Gastrocnemius medialis (tissue), 4 donors: ENCODE measurements around the gene EEFSEC. TPM values are rescaled to one million over a fixed set of nuclear protein-coding genes. Genes with fewer than 3 reads are reported as not detected.
A peak's percentile ranks its signal among the peaks of the same experiment; 100 is the strongest.

Experiments used
- ATAC-seq, 2 donors: fragments of 150-250 bp; one replicate each; pipeline ENCODE4 v1.9.1; 2016
- DNase-seq, 2 donors: peaks; one replicate each; pipeline ENCODE4 v3.0.0-alpha.2; 2019
- H3K27ac ChIP-seq, 4 donors: fragments of 200-600 bp; sonication (generic); 1 replicate in 1 of 4; 2 replicates in 3 of 4; pipeline ENCODE4 v1.5.1; 2016 to 2018; ENCODE audit warnings: mild to moderate bottlenecking in 2 of 4, moderate library complexity in 1 of 4
- H3K27me3 ChIP-seq, 3 donors: fragments of 200-600 bp; sonication (generic) in 2 of 3; 1 replicate in 1 of 3; 2 replicates in 2 of 3; pipeline versions ENCODE4 v1.5.1 to v1.6.0; 2016 to 2019; ENCODE audit warnings: mild to moderate bottlenecking in 1 of 3, moderate library complexity in 1 of 3
- H3K36me3 ChIP-seq, 2 donors: fragments of 200-600 bp; sonication (generic) in 1 of 2; one replicate each; pipeline ENCODE4 v1.5.1; 2017 to 2018
- H3K4me1 ChIP-seq, 2 donors: fragments of 200-600 bp; sonication (generic) in 1 of 2; one replicate each; pipeline ENCODE4 v1.5.1; 2016 to 2017; ENCODE audit warnings: mild to moderate bottlenecking in 2 of 2
- H3K4me3 ChIP-seq, 4 donors: fragments of 200-600 bp; sonication (generic) in 3 of 4; 1 replicate in 1 of 4; 2 replicates in 3 of 4; pipeline ENCODE4 v1.5.1; 2016 to 2019; ENCODE audit warnings: mild to moderate bottlenecking in 2 of 4
- H3K9me3 ChIP-seq, 3 donors: fragments of 200-600 bp; sonication (generic) in 2 of 3; 1 replicate in 1 of 3; 2 replicates in 2 of 3; pipeline ENCODE4 v1.5.1; 2016 to 2019
- POLR2A ChIP-seq, 2 donors: fragments of 450-650 bp; IDR thresholded peaks; one replicate each; pipeline ENCODE4 v1.6.1; 2017; ENCODE audit warnings: antibody characterized with exemption in 2 of 2, mild to moderate bottlenecking in 2 of 2, moderate library complexity in 2 of 2
- in situ Hi-C, 4 donors: fragments of 200-750 bp; cut with MboI; loops; one replicate each; pipeline versions ENCODE4 v1.15.0 to v1.8.0; 2017; ENCODE audit warnings: low sequenced_read_pairs in 4 of 4
- intact Hi-C: fragments of 100-400 bp; cut with DNase I; formaldehyde crosslinking; loops from one replicate; pipeline ENCODE4 v1.15.1; 2023; ENCODE audit warnings: low total_unique reads
- total RNA-seq, 4 donors: library from RNA; depleted of rRNA; stranded (reverse); fragments of >200 nt; gene quantifications; one replicate each; pipeline versions ENCODE4 v1.1.0 to v1.2.3, GENCODE V29; 2016
- TF ChIP-seq, protein P1 (sequence below), 5 experiments: fragments of 450-650 bp in 3 of 5; fragments of 200-600 bp in 2 of 5; sonication (generic) in 2 of 5; IDR thresholded peaks in 4 of 5; conservative IDR thresholded peaks in 1 of 5; 1 replicate in 4 of 5; 2 replicates in 1 of 5; pipeline ENCODE4 v1.5.1; 2016 to 2019; ENCODE audit warnings: antibody characterized with exemption in 5 of 5, mild to moderate bottlenecking in 3 of 5, moderate library complexity in 3 of 5

EEFSEC gene
- total RNA-seq, 4 donors from 2014 or later = 21.0 to 29.4 (median 23.4) TPM

- in situ Hi-C loops = no loop called here
- H3K4me3 ChIP-seq = no peak overlapping the region
- H3K9me3 ChIP-seq = no peaks in the 10 kb centered on the region
- peaks cover under 1 to 3% of the 10 kb centered on the region in 2 donors for H3K4me1 ChIP-seq
- no peak for DNase-seq
- H3K27ac ChIP-seq = no peak overlapping the region
- no peaks in the 10 kb centered on the region for H3K36me3 ChIP-seq
- TF ChIP-seq POLR2A (IDR thresholded peaks at IDR 0.05) = no peak
- TF ChIP-seq, protein P1, sequence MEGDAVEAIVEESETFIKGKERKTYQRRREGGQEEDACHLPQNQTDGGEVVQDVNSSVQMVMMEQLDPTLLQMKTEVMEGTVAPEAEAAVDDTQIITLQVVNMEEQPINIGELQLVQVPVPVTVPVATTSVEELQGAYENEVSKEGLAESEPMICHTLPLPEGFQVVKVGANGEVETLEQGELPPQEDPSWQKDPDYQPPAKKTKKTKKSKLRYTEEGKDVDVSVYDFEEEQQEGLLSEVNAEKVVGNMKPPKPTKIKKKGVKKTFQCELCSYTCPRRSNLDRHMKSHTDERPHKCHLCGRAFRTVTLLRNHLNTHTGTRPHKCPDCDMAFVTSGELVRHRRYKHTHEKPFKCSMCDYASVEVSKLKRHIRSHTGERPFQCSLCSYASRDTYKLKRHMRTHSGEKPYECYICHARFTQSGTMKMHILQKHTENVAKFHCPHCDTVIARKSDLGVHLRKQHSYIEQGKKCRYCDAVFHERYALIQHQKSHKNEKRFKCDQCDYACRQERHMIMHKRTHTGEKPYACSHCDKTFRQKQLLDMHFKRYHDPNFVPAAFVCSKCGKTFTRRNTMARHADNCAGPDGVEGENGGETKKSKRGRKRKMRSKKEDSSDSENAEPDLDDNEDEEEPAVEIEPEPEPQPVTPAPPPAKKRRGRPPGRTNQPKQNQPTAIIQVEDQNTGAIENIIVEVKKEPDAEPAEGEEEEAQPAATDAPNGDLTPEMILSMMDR (IDR thresholded peaks at IDR 0.05 in 4 of 5, conservative IDR thresholded peaks at IDR 0.05 in 1 of 5) = no peak
- H3K27me3 ChIP-seq = no peaks in the 10 kb centered on the region
- intact Hi-C loops = loop anchor here (1.0 kb wide), 1 partner anchor 96 kb away; no protein-coding TSS in a partner anchor
- no peak for ATAC-seq
Measured at GRCh38 chr3:128226186-128226725, 73.0 kb downstream of the EEFSEC start.

GRCh38 chr3:128226795-128227395, 73.6 kb downstream of the EEFSEC start:
- peak in 1 of 2 donors; percentile 18 for DNase-seq
- peaks cover 5 to 9% of the 10 kb centered on the region in 2 donors for H3K4me1 ChIP-seq
- no peaks in the 10 kb centered on the region for H3K36me3 ChIP-seq
- peak in 1 of 2 donors; percentile 56 for ATAC-seq
- intact Hi-C loops = loop anchor here (1.0 kb wide), 1 partner anchor 95 kb away; no protein-coding TSS in a partner anchor
- H3K4me3 ChIP-seq = no peak overlapping the region
- in situ Hi-C loops = no loop called here
- no peak for TF ChIP-seq POLR2A (IDR thresholded peaks at IDR 0.05)
- TF ChIP-seq, protein P1 (IDR thresholded peaks at IDR 0.05 in 4 of 5, conservative IDR thresholded peaks at IDR 0.05 in 1 of 5) = peak; percentile 45 to 69 (median 60)
- H3K27ac ChIP-seq = no peak overlapping the region
- no peaks in the 10 kb centered on the region for H3K9me3 ChIP-seq
- no peaks in the 10 kb centered on the region for H3K27me3 ChIP-seq

DNA sequence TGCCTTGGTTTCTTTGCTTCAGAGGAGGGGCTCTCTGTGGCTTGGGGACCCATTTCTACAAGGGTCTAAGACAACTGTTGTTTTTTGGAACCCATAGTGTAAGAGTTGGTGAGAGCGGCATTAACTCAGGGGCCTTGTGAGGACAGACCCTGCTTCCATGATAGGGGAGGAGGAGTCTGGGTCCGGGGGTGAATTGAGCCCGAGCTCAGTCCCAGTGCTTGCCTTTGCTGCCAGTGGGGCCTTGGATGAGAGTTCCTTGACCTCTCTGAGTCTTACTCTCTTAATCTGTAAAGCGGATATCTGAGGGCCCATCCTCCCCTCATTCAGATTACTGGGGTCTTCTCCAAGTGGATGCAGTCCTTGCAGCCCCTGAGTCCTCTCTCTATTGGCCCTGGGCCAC, 74.2 kb downstream of the EEFSEC start:
- H3K4me3 ChIP-seq = no peak overlapping the region
- H3K27ac ChIP-seq = no peak overlapping the region
- H3K36me3 ChIP-seq = no peaks in the 10 kb centered on the region
- in situ Hi-C loops = no loop called here
- TF ChIP-seq POLR2A (IDR thresholded peaks at IDR 0.05) = no peak
- TF ChIP-seq, protein P1 (IDR thresholded peaks at IDR 0.05 in 4 of 5, conservative IDR thresholded peaks at IDR 0.05 in 1 of 5) = no peak
- ATAC-seq = no peak
- peaks cover 6 to 13% of the 10 kb centered on the region in 2 donors for H3K4me1 ChIP-seq
- H3K27me3 ChIP-seq = no peaks in the 10 kb centered on the region
- intact Hi-C loops = no loop called here
- H3K9me3 ChIP-seq = no peaks in the 10 kb centered on the region
- DNase-seq = no peak

GRCh38 chr3:128228366-128228910, 75.2 kb downstream of the EEFSEC start:
- Histone ChIP-seq H3K4me1 (peaks cover 13 to 18% of the 10 kb centered on the region in 2 donors), H3K27me3 (no peaks in the 10 kb centered on the region), H3K36me3 (no peaks in the 10 kb centered on the region), H3K4me3 (no peak overlapping the region), H3K9me3 (no peaks in the 10 kb centered on the region), H3K27ac (no peak overlapping the region)
- ATAC-seq (no peak), DNase-seq (no peak)
- TF ChIP-seq POLR2A (IDR thresholded peaks at IDR 0.05) = no peak
- TF ChIP-seq, protein P1 (IDR thresholded peaks at IDR 0.05 in 4 of 5, conservative IDR thresholded peaks at IDR 0.05 in 1 of 5) = no peak
- in situ Hi-C loops (no loop called here), intact Hi-C loops (no loop called here)
